Measurements from ENCODE around the gene RCL1.

- TF ChIP-seq, protein P1, sequence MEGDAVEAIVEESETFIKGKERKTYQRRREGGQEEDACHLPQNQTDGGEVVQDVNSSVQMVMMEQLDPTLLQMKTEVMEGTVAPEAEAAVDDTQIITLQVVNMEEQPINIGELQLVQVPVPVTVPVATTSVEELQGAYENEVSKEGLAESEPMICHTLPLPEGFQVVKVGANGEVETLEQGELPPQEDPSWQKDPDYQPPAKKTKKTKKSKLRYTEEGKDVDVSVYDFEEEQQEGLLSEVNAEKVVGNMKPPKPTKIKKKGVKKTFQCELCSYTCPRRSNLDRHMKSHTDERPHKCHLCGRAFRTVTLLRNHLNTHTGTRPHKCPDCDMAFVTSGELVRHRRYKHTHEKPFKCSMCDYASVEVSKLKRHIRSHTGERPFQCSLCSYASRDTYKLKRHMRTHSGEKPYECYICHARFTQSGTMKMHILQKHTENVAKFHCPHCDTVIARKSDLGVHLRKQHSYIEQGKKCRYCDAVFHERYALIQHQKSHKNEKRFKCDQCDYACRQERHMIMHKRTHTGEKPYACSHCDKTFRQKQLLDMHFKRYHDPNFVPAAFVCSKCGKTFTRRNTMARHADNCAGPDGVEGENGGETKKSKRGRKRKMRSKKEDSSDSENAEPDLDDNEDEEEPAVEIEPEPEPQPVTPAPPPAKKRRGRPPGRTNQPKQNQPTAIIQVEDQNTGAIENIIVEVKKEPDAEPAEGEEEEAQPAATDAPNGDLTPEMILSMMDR (conservative IDR thresholded peaks at IDR 0.05), result no peak
- no peak for TF ChIP-seq ZFX (IDR thresholded peaks at IDR 0.05)
Observed at GRCh38 chr9:4875559-4875958, 82.8 kb downstream of the RCL1 start.
